Memory B cell (primary cell): ENCODE measurements around the gene CFAP97D1.

Experiments
- ATAC-seq: fragments of 150-1000 bp; cut with Tn5 transposase; 2 replicates; pipeline ENCODE4 v1.10.0; 2021; ENCODE audit warnings: low read depth, mild to moderate bottlenecking, moderate library complexity
- DNase-seq, 2 donors: peaks; one replicate each; pipeline ENCODE4 v3.0.0; 2022; ENCODE audit warnings: low spot score in 2 of 2
- H3K27ac Mint-ChIP-seq: one replicate; pipeline ENCODE4 v1.8.0; 2022; ENCODE audit warnings: mild to moderate bottlenecking, moderate library complexity, mixed read lengths
- H3K27me3 Mint-ChIP-seq: one replicate; pipeline ENCODE4 v1.8.0; 2022; ENCODE audit warnings: mixed read lengths
- H3K36me3 Mint-ChIP-seq: one replicate; pipeline ENCODE4 v1.8.0; 2022; ENCODE audit warnings: mild to moderate bottlenecking, mixed read lengths
- H3K4me1 Mint-ChIP-seq: one replicate; pipeline ENCODE4 v1.8.0; 2022; ENCODE audit warnings: mixed read lengths
- H3K4me3 Mint-ChIP-seq: one replicate; pipeline ENCODE4 v1.8.0; 2022; ENCODE audit warnings: mild to moderate bottlenecking, moderate library complexity, mixed read lengths
- H3K9me3 Mint-ChIP-seq: one replicate; pipeline ENCODE4 v1.8.0; 2022; ENCODE audit warnings: mixed read lengths

CFAP97D1 gene

DNA sequence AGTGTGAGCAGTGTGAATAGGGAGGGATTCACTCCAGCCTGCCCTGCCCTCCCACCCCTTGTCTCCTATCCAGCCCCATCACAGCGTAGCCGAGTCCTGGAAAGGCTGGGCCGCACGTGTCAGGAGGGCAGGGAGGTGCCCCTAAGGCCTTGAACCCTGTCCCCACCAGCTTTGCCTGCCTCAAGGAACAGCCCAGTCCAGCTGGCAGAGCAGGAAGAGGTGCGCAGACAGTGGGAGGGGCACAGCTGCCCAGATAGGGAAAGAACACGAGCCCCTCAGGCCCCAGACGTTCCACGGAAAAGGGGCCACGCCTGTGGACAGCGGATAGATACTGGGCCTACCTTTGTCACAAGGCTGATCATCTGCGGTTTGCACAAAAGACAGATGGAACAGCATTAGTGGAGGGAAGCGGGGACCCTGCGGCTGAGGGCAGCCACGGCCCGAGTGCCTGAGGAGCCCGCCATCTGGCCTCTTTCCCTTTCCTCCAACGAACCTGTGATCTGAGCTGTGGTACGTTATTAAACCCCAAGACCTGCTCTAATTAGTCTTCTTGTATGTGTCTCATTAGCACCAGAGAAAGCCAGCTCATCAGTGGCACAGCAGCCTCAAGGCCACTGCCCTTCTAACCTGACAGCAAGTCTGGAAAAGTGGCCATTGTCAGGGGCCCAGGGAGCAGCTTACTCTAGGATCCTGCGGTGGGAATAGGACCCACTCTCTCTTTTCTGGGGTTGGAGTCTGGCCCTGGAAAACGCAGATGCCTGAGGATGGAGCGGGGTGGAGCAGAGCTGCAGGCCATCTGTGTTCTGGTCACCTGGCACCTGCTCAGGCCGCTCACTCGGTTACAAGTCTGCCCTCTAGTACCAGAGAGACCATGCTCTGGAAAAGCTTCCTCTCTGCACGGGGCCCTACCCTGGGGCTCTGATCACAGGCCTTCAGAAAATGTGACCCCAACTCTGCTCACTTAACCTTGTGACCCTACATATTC is 36.4 kb downstream of the CFAP97D1 start:
- no peak overlapping the region for H3K27ac Mint-ChIP-seq
- H3K4me1 Mint-ChIP-seq = no peaks in the 10 kb centered on the region
- no peaks in the 10 kb centered on the region for H3K36me3 Mint-ChIP-seq
- peaks cover 14% of the 10 kb centered on the region for H3K27me3 Mint-ChIP-seq
- no peaks in the 10 kb centered on the region for H3K9me3 Mint-ChIP-seq
- ATAC-seq = no peak
- no peak overlapping the region for H3K4me3 Mint-ChIP-seq
- DNase-seq = no peak

DNA sequence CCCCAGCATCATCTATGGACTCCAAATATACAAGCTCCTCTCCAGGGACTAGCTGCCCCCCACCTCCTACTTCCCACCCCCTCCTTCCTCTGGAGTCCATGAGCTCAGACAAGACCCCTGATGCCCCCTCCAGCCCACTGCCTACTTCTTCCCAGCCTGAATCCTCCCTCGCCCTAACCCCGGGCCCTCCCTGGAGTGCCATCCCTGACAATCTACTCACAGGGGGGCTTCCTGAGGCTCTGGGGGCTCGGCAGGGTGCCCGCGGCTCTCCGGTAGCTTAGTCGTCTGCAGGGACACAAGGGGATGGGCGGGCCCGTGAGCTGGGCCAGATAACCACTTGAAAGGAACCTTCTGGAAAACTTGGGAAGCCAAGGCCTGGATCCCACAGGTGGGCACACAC is 37.6 kb downstream of the CFAP97D1 start:
- ATAC-seq = no peak
- H3K27ac Mint-ChIP-seq = no peak overlapping the region
- no peak for DNase-seq

GRCh38 chr17:43818966-43819365 is 38.7 kb downstream of the CFAP97D1 start:
- no peaks in the 10 kb centered on the region for H3K4me1 Mint-ChIP-seq
- DNase-seq (no peak), ATAC-seq (no peak)
- H3K27ac Mint-ChIP-seq = no peak overlapping the region
- H3K4me3 Mint-ChIP-seq = no peak overlapping the region
- peaks cover 7% of the 10 kb centered on the region for H3K27me3 Mint-ChIP-seq
- H3K36me3 Mint-ChIP-seq = no peaks in the 10 kb centered on the region
- no peaks in the 10 kb centered on the region for H3K9me3 Mint-ChIP-seq

More for the DNA sequence above, 37.6 kb downstream of the CFAP97D1 start:
- H3K36me3 Mint-ChIP-seq = no peaks in the 10 kb centered on the region
- H3K4me1 Mint-ChIP-seq = no peaks in the 10 kb centered on the region
- H3K27me3 Mint-ChIP-seq = peaks cover 11% of the 10 kb centered on the region
- no peaks in the 10 kb centered on the region for H3K9me3 Mint-ChIP-seq
- no peak overlapping the region for H3K4me3 Mint-ChIP-seq

DNA sequence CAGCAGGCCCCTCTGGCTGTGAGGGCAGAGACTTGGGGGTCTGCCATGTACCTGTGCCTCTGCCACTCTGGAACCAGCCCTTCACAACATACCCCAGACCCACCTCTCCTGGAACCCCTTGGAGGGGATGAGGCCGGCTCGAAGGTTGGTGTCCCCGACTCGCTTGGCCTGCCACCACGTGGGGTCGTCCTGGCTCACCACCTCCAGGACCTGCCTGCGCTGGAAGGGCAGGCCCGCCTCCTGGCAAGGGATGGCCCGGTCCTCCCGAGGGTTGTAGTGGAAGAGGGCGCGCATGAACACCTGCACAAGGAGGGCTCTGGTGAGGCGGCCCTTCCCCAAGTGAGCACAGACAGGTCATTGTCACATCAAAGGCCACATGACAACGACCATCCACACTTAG is 40.5 kb downstream of the CFAP97D1 start:
- Mint-ChIP-seq H3K4me3 (no peak overlapping the region), H3K27me3 (peaks cover 7% of the 10 kb centered on the region), H3K4me1 (no peaks in the 10 kb centered on the region), H3K9me3 (no peaks in the 10 kb centered on the region), H3K27ac (no peak overlapping the region), H3K36me3 (no peaks in the 10 kb centered on the region)
- ATAC-seq = no peak
- DNase-seq = no peak

DNA sequence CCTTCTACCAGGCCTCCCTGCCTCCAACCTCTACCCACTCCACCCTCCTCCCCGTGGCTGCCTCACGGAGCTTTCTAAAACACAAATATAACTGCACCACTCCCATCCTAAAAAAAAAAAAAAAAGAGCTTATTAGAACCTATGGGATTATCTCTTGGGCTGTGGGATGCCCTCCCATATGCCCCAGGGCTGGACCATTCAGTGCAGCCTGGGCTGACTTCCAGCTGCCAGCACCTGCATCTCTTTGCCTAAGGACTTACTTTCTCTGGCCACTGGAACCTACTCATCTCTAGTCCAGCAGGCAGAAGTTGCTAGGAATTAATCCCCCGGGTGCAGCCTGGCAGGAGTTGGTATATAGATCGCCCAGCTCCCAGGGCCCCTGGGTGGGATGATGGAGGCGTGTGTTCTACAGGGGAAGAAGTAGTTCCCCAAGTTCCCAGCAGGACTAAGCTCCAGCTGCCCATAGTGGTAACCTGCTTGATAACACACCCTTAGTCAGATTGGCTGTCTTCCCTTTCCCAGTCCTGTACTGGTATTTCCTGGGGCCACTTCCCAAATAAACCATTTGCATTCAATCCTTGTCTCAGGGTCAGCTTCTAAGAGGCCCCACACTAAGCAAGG is 42.4 kb downstream of the CFAP97D1 start:
- DNase-seq (no peak), ATAC-seq (no peak)
- Mint-ChIP-seq H3K27me3 (peaks cover 4% of the 10 kb centered on the region), H3K4me3 (no peak overlapping the region), H3K4me1 (no peaks in the 10 kb centered on the region), H3K27ac (no peak overlapping the region), H3K36me3 (no peaks in the 10 kb centered on the region), H3K9me3 (no peaks in the 10 kb centered on the region)

DNA sequence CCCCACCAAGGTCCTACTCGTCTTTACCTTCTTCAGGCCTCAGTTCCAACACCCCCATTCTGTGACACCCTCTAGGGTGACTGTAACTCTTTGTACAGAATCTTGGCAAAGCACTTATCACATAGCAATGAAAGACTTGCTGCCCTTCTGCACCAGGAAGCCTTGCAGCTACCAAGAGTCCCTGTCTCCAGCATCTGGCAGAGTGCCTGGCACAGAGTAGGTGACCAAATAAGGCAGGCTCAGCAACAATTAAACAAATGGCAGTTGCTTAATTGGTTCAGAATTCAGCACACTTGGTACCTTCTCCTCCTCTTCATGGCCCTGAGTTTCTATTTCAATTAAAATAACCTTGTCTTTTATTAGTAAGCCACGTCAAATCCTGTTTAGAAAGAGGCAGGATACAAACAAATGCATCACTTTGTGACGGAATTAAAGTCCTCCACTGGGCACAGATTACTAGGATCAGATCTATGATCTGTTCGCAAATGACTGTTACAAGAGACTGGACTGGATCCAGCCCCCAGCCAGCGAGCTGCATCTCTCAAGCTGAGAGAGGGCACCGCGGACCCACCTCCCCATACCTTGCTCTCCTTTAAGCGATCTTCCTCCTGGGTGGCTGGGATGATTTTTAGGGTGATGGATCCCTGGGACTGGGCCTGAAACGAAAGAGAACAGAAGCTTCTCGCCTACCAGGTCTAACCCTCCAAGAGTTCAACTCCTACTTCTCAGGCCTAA is 43.3 kb downstream of the CFAP97D1 start:
- Mint-ChIP-seq H3K4me1 (no peaks in the 10 kb centered on the region), H3K4me3 (no peak overlapping the region), H3K36me3 (no peaks in the 10 kb centered on the region), H3K27me3 (peaks cover 2% of the 10 kb centered on the region), H3K27ac (no peak overlapping the region), H3K9me3 (no peaks in the 10 kb centered on the region)
- DNase-seq = no peak
- ATAC-seq = no peak

DNA sequence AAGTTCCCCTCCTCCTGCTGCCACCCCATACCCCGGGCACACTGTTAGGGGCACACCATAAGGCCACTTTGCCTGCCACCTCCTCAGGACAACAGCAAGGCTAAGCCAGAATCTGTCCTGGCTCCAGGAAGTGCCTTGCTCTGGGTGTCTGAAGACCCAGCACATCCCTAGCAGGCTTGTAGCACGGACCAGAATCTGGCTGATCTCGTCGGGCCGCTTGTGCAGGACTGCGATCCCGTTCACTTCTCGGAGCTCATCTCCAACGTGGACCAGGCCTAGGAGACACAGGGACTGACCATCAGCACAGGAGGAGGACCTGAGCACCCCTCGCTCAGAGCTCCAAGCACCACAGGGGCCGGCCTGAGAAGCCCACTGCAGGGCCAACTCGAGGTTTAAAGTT is 45.3 kb downstream of the CFAP97D1 start:
- H3K9me3 Mint-ChIP-seq = no peaks in the 10 kb centered on the region
- H3K27ac Mint-ChIP-seq = no peak overlapping the region
- no peak overlapping the region for H3K4me3 Mint-ChIP-seq
- ATAC-seq (no peak), DNase-seq (no peak)
- peaks cover 2% of the 10 kb centered on the region for H3K27me3 Mint-ChIP-seq
- no peaks in the 10 kb centered on the region for H3K36me3 Mint-ChIP-seq
- H3K4me1 Mint-ChIP-seq = no peaks in the 10 kb centered on the region

DNA sequence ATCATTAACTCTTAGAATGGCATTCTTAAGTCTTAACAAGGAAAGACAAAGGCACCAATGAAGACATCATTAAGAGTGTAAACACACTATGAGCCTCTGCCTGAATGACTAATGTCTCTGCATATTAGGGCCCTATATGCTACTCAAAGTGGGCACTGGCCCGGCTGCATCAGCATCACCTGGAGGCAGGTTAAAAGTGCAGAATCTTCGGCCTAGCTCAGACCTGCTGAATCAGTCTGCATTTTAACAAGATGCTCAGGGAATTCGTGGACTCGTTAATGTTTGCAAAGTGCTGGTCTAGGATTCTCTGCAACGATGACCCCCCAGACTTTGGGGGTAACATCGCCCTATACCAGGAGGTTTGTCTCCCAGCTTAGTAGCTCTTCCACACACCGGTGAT is 46.0 kb downstream of the CFAP97D1 start:
- no peaks in the 10 kb centered on the region for H3K4me1 Mint-ChIP-seq

DNA sequence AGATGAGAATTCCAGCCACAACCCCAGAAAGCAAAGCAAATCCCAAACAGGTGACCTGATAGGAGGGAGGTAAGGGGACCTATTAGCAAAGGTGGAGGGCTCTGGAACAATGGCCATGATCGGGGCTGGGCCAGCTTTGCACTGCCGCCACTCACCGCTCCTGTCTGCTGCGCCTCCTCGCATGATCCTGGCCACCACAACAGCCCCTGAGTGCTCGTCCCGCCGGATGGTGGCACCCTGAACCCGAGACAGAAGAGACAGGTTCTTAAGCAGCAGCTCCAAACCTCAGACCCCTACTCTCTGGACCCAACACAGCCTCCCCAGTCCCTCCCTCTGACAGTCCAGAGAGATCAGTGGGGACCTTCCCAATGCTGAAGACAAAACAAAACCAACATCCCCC is 47.4 kb downstream of the CFAP97D1 start:
- Mint-ChIP-seq H3K27me3 (peaks cover 11% of the 10 kb centered on the region), H3K27ac (no peak overlapping the region), H3K4me3 (no peak overlapping the region), H3K9me3 (no peaks in the 10 kb centered on the region), H3K36me3 (no peaks in the 10 kb centered on the region), H3K4me1 (peaks cover 3% of the 10 kb centered on the region)
- ATAC-seq (no peak), DNase-seq (no peak)

More for the DNA sequence above, 46.0 kb downstream of the CFAP97D1 start:
- no peak overlapping the region for H3K27ac Mint-ChIP-seq
- H3K4me3 Mint-ChIP-seq = no peak overlapping the region
- no peaks in the 10 kb centered on the region for H3K36me3 Mint-ChIP-seq
- H3K9me3 Mint-ChIP-seq = no peaks in the 10 kb centered on the region
- ATAC-seq = no peak
- no peak for DNase-seq
- peaks cover 5% of the 10 kb centered on the region for H3K27me3 Mint-ChIP-seq

DNA sequence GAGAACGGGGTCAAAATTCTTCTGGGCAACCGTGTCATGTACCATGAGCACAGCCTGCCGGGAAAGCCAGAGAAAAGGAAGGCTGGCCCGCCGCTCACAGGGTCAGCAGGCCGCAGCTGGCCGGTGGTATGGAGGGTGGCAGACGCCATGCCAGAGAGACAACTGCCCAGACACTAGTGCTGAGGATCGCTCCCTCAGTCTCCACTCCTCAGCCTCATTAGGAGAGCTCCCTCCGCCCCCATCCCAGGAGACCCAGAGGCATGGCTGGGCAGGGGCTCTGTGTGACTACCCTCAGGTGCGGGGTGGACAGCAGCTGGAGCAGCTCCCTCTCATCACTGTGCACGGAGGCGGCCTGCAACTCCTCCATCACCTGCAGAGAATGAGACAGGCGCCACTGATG is 49.5 kb downstream of the CFAP97D1 start:
- no peak overlapping the region for H3K27ac Mint-ChIP-seq
- no peak for ATAC-seq

DNA sequence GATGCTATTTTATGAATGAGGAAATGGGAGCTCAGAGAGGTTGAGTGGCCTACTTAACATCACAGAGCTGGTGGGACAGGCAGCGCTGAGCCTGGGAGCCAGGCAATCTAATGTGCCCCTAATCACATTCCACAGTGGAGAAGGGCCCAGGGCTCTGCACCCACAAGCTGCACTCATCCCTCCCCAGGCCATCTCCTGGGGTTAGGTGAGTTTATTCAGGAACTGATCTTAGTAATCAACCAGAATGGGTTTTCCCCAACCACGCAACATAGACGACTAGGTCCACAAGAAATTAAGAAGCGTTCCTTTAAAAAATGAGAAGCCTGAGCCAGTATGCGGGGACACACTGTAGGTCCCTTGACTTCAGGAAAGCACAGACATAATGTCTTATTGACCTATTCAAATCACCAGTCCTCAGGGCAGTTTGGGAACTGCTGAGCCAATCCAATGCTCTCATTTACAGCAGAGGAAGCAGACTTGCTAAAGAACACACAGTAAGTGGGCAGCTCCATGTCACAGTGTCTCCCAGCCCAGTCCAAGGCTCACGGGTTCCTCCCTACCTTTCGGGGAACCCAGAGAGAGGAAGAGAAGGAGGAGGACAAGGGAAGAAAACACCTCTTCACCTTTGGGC is 50.4 kb downstream of the CFAP97D1 start:
- H3K4me3 Mint-ChIP-seq = peak overlapping the region; percentile 24
- no peak overlapping the region for H3K27ac Mint-ChIP-seq
- no peaks in the 10 kb centered on the region for H3K9me3 Mint-ChIP-seq
- peaks cover 22% of the 10 kb centered on the region for H3K27me3 Mint-ChIP-seq
- ATAC-seq (peak; percentile 50), DNase-seq (no peak)
- H3K36me3 Mint-ChIP-seq = no peaks in the 10 kb centered on the region
- peaks cover 9% of the 10 kb centered on the region for H3K4me1 Mint-ChIP-seq

More for the DNA sequence above, 49.5 kb downstream of the CFAP97D1 start:
- Mint-ChIP-seq H3K9me3 (no peaks in the 10 kb centered on the region), H3K27me3 (peaks cover 22% of the 10 kb centered on the region), H3K4me3 (no peak overlapping the region), H3K4me1 (peaks cover 9% of the 10 kb centered on the region), H3K36me3 (no peaks in the 10 kb centered on the region)
- no peak for DNase-seq

DNA sequence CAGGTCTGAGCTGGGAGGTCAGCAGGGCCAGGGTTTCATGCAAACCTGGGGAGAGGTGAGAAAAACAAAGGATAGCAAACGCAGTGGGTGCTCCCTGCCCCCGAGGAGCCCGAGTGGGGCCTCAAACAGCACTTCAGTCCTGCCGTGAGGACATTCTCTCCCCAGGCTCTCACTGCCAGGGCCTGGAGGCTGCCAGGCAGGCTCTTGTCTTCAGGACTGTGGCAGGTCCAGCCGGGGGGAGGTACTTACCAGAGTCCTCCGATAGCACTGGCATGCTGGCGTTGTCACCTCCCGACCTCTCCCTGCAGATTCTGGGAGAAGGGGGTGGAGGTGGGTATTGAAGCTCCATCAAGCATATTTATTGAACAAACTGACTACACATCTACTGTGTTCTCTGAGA is 51.4 kb downstream of the CFAP97D1 start:
- DNase-seq = no peak
- H3K27me3 Mint-ChIP-seq = peaks cover 22% of the 10 kb centered on the region
- H3K9me3 Mint-ChIP-seq = no peaks in the 10 kb centered on the region
- H3K36me3 Mint-ChIP-seq = no peaks in the 10 kb centered on the region
- peak overlapping the region; percentile 75 for H3K4me3 Mint-ChIP-seq
- no peak overlapping the region for H3K27ac Mint-ChIP-seq
- peaks cover 9% of the 10 kb centered on the region for H3K4me1 Mint-ChIP-seq
- no peak for ATAC-seq

DNA sequence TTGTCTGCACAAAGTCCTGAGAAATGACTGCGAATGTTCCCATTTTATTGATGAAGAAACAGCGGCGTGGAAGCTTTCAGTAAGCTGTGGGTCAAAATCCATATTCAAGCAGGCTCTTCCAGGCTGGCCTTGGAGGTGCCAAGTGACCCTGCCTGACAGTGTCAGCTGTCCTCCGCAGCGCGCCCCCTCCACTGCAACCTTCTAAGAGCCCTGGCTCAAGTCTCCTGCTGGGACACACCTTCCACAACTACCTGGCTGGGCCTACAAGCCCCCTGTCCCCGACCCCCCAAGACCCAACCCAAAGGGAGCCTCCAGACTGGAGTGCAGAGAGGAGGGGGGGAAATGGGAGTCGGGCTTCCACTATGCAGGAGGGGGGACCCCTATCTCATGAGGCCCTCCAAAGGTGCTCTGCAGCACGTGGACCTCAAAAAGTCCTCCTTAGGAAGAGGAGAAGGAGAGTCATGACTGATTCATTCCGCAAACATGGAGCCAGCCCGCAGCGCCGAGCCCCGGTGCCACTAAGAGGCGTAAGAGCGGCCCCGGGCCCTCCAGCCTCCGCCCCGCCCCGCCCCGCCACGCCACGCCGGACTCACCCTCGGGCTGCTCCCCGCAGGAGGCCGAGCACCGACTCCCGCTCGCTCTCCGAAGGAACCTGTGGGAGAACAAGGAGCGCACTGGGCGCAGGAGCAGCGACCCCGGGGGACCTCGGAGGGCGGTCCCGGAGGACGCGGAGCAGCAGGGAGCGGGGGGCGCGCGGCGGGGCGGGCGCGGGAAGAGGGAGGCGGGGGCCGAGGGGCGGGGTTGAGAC is 52.1 kb downstream of the CFAP97D1 start:
- Mint-ChIP-seq H3K9me3 (no peaks in the 10 kb centered on the region), H3K27ac (no peak overlapping the region), H3K27me3 (peaks cover 22% of the 10 kb centered on the region)

More for the DNA sequence above, 52.1 kb downstream of the CFAP97D1 start:
- peaks cover 9% of the 10 kb centered on the region for H3K4me1 Mint-ChIP-seq
- H3K36me3 Mint-ChIP-seq = no peaks in the 10 kb centered on the region
- peak overlapping the region; percentile 75 for H3K4me3 Mint-ChIP-seq
- ATAC-seq (peak; percentile 35), DNase-seq (no peak)
